GM04504 (cell line): Measurements from ENCODE around the gene SLC7A14.
A peak's percentile ranks its signal among the peaks of the same experiment; 100 is the strongest.

Source experiments
- DNase-seq: peaks from one replicate; pipeline ENCODE4 v3.0.0-alpha.2; 2012; ENCODE audit warnings: low read depth

SLC7A14 gene

GRCh38 chr3:170469151-170470062 is 116.5 kb downstream of the SLC7A14 start:
- DNase-seq: peak; percentile 77

DNA sequence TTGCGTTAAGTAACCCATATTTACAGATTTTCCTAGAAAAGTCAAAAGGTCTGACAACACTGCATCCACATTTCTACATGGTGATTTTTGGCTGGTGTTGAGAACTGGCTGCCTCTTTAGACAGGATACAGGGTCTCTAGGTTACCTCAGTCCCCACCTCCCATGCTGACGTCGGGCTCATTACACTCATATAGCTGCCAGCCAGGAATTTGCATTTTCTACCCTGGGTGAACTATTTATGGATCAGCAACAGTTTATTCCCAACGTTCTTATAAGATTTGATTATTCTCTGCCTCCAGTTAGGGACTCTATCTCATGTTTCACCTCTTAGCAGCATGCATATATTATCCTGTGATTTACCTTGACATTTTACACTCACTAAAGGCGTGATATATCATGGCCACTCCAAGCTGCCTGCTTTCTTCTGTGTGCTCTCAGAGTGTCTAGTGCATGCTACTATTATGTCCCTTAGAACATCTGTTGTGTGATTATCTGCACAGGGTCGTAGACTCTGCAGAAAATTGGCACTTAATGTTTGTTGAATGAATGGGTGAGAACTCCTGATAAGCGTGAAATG is 118.2 kb downstream of the SLC7A14 start:
- DNase-seq: no peak

DNA sequence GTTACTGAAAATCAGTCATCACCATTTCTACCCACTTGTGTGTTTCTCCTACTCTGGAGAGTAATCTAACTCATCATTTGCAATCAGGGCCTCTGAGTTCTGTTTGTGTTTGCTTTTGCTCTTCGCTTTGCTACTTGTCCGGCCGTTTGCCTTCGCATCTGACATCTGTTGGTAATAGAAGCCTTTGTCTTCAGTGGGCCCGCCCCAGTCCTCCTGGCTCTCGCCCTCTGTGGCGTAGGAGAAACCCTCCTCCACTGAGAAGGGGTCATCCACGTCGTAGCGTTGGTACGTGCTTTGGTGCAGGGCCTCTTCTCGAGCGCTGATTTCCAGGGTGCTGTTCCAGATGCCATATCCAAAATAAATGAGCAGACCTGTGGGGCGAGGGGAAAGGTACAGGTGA is 118.9 kb downstream of the SLC7A14 start:
- DNase-seq: no peak

GRCh38 chr3:170465955-170466354 is 119.9 kb downstream of the SLC7A14 start:
- DNase-seq: no peak

GRCh38 chr3:170463011-170463410 is 122.9 kb downstream of the SLC7A14 start:
- no peak for DNase-seq

GRCh38 chr3:170458285-170458684 is 127.6 kb downstream of the SLC7A14 start:
- DNase-seq: no peak

DNA sequence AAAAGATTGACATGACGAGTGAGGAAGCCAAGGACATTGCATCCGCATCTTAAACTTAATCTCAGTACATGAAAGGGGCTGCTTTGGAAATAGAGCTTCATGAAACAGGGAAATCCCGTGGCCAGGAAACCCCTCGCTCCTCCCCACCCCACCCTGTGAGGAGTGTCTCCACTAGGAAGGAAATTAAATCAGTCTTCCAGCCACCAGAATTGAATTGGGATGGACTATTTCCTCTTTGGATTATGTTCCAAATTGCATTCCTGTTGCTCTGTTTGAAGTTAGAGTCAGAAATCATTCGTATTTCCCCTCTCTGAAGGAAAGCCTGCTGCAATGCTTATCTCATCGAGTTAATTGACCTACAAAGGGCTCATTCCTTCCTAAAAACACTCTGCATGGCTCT is 131.4 kb downstream of the SLC7A14 start:
- no peak for DNase-seq

GRCh38 chr3:170450039-170450438 is 135.8 kb downstream of the SLC7A14 start:
- DNase-seq: no peak

DNA sequence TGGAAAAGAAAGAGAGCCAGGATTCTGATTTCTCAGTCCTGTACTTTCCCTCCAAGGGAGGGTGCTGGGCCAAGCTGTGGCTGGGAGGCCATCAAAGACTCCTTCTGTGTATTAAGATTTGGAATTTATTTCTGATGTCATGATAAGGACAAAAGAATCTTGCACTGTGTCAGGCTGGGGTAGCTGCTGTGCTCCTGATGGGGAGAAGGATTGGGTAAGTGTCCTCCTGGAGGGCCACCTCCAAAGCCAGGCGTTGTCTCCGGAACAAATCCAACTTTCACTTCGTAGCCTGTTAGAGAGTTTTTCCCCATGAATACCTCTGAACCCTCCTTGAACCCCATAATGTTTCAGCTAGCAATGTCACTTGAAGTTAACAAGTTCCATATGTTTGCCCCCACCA is 137.3 kb downstream of the SLC7A14 start:
- DNase-seq: no peak

GRCh38 chr3:170443457-170443856 is 142.4 kb downstream of the SLC7A14 start:
- DNase-seq: no peak

DNA sequence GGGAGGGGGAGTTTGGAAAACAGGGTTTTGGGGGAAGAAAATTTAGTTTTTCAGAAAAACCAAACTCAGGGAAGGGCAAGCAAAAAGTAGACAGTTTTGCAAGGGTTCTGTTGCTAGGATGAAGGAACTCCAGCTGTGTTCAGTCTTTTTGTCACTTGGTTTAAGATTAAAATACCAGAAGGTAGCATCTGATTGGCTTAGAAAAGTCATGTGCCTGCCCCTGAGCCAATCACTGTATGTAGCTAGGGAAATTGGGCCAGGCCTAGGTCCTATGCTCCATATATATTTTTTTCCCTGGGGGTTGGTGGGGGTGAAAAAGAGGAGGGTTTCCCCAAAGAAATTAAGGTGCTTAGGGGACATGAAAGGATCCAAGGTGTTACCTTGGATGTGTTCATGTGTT is 142.9 kb downstream of the SLC7A14 start:
- DNase-seq: no peak

- DNase-seq: no peak
Observed at GRCh38 chr3:170441412-170441811, 144.5 kb downstream of the SLC7A14 start.

DNA sequence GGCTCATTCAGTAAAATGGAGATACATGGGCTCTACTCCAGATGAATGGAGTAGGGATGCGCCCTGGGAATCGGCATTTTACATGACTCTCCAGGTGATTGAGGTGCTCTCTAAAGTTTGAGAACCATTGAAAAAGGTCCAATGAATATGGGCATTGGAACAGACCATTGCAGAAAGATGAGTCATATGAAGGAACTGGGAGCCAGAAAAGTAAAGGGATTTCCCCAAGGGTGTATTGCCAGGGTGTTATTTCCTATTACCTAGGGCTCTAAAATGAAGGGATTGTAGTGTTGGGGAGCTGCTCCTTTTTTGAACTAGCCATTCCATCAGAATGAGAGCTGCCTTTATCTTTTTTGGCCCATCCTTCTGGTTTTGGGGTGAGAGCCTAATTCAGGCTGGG is 145.5 kb downstream of the SLC7A14 start:
- DNase-seq: no peak

DNA sequence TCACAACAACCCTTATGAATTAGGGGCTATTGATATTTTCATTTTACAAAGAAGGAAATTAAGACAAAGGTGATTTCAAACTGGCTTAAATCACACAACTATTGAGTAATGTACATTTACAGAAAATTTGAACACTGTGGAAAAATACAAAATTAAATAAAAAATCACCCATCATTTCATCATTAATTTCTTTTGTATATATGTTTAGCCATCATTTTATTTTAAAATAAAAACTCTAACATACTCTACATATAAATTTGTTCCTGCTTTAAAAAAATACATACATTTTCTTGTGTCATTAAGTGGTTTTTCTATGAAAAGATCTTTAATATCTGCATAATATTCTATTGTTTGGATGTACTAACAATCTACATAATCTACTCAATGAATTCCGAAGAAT is 147.0 kb downstream of the SLC7A14 start:
- DNase-seq: no peak

GRCh38 chr3:170437696-170438407 is 148.0 kb downstream of the SLC7A14 start:
- DNase-seq: no peak

DNA sequence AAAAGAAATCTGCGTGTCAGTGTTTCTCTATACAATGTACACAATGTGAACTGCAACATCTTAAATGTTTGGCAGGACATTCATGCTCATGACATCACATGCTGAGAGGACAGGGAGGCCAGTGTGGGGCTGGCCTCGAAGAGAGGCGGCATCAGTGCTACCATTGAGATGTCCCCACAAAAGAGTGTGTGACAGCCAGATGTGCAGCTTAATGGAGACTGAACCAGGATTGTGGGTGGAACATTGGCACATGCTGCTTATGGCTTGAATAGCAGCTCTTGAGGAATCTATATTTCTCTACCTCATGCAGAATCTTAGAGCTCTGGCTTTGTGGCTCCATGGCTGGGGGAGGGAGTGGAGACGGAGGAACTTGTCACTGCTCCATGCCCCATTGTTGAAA is 148.7 kb downstream of the SLC7A14 start:
- DNase-seq: no peak

- no peak for DNase-seq
Observed at GRCh38 chr3:170436697-170437096, 149.2 kb downstream of the SLC7A14 start.

- DNase-seq: no peak
Observed at GRCh38 chr3:170432416-170432815, 153.5 kb downstream of the SLC7A14 start.

DNA sequence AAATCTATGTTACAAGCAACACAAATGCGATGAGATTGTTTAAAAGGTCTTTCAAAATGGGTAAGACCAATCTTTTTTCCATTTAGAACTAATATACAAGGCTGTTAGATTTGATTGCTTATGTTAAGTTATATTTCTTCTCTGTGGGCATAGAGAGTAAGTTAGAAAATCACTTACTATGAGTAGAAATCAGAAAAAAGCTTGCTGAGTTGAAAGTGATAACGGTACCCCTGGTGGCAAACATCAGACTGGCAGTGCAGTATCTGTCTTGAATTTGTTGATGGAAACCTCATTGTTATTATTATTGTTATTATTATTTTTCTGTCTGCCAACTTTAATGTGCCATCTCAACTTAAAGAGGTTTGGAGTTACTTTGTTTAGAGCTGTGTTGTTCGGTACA is 154.8 kb downstream of the SLC7A14 start:
- no peak for DNase-seq

GRCh38 chr3:170429050-170429449 is 156.8 kb downstream of the SLC7A14 start:
- peak; percentile 47 for DNase-seq

DNA sequence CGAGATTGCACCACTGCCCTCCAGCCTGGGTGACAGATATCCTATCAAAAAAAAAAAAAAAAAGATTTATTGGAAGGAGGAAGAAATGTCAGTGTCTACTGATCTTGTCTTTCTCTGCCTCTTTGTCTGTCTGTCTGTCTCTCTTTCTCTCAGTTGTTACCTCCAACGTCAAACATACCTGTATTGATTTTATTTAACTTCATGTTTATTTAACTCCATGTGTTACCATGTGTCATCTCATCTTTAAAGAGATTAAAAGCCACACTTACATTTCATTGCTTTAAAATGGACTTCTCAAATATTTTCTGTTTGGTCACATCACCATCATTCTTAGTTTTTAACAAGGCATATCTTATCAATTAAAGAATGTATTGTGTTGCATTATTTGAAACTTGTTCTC is 157.8 kb downstream of the SLC7A14 start:
- no peak for DNase-seq

- DNase-seq: no peak
Observed at GRCh38 chr3:170426240-170426797, 159.6 kb downstream of the SLC7A14 start.
